SK-N-SH (cell line): ENCODE data around the gene NELFB.

Source experiments
- RFX5 ChIP-seq: IDR thresholded peaks from 2 replicates; pipeline ENCODE4 v1.6.1; 2012; ENCODE audit warnings: mild to moderate bottlenecking, improper control_type of control experiment, low read length
- TF ChIP-seq, protein P1 (sequence below): fragments of 200-600 bp; sonication (generic); IDR thresholded peaks from 2 replicates; pipeline ENCODE4 v1.6.1; 2017; ENCODE audit warnings: antibody characterized with exemption, mild to moderate bottlenecking, moderate library complexity

DNA sequence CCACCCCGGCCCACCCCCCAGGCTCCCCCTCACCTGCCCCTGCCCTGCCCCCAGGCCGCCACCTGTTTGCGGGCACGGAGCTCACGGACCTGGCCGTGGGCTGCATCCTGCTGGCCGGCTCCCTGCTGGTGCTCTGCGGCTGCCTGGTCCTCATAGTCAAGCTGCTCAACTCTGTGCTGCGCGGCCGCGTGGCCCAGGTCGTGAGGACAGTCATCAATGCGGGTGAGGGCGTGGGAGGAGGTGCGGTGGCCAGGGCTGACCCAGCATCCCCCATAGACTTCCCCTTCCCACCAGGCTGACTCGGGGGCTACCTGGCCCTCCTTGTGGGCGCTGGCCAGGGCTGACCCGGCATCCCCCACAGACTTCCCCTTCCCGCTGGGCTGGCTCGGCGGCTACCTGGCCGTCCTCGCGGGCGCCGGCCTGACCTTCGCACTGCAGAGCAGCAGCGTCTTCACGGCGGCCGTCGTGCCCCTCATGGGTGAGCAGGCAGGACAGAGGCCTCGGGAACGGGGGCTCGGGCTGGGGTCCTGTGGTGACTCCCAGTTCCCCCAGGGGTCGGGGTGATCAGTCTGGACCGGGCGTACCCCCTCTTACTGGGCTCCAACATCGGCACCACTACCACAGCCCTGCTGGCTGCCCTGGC lies 21.0 kb upstream of the NELFB start:
- TF ChIP-seq, protein P1, sequence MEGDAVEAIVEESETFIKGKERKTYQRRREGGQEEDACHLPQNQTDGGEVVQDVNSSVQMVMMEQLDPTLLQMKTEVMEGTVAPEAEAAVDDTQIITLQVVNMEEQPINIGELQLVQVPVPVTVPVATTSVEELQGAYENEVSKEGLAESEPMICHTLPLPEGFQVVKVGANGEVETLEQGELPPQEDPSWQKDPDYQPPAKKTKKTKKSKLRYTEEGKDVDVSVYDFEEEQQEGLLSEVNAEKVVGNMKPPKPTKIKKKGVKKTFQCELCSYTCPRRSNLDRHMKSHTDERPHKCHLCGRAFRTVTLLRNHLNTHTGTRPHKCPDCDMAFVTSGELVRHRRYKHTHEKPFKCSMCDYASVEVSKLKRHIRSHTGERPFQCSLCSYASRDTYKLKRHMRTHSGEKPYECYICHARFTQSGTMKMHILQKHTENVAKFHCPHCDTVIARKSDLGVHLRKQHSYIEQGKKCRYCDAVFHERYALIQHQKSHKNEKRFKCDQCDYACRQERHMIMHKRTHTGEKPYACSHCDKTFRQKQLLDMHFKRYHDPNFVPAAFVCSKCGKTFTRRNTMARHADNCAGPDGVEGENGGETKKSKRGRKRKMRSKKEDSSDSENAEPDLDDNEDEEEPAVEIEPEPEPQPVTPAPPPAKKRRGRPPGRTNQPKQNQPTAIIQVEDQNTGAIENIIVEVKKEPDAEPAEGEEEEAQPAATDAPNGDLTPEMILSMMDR = no peak
- TF ChIP-seq RFX5 = no peak
